HG02852 (cell line): ENCODE results near the gene CERKL.

Experiments used
- ATAC-seq: cut with Tn5 transposase; IDR thresholded peaks from one replicate; pipeline ENCODE4 v1.9.1; 2021; ENCODE audit warnings: mild to moderate bottlenecking, moderate library complexity; ENCODE audit not compliant: unreplicated experiment

CERKL gene

DNA sequence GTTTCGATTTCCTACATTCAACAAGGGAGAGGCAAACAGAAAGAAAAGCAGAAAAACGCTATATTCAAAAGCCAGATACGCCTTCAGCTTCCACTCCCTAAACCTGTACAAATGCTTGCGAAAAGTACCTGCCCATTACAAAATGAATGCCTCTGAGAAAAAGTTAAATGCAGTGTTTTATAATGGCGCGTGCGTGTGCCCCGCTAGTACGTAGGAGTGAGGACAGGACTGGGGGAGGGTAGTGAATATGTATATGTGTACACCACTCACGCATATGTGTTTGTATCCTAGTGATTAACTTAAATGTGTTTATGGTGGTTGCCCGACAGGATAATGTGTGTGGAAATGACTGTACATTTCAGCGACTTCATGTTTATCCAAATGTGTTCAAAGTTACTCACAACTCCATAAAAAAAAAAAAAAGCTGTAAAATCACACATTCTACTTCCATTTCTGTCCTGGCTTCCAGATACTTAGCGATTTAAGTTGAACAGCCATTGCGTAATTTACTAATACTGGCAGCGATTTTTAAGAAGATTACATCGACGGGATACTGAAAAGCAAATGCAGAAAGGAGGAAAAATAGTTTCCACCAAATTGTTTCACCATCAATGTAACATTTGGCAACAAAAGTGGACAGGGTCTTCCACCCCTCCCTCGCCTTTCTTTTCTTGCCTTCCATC is 22.1 kb upstream of the CERKL start:
- no peak for ATAC-seq

DNA sequence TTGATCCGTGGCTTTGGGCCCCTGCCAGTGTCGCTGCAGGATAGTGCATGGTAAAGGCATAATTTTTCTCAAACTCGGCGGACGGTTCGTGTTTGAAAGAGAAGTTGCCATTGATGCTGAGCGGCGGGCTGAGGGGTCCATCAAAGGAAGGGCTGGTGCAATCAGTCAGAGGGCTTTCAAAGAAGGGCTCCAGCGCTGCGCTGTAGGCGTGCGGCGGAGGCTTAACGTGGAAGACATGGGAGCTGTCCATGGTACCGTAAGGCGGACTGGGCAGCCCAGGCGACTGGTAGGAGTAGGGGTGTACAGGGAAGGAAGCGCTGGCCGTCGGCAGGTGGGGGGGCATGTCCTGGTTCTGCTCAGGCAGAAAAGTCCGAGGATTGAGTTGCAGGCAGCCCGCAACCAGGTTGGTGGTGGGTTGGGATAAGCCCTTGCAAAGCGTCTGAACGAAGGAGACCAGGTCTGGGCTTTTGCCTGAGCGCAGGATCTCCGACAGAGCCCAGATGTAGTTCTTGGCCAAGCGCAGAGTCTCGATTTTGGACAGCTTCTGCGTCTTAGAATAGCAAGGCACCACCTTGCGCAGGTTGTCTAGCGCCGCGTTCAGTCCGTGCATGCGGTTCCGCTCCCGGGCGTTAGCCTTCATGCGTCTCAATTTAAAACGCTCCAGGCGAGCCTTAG is 21.1 kb upstream of the CERKL start:
- peak; percentile 42 for ATAC-seq

DNA sequence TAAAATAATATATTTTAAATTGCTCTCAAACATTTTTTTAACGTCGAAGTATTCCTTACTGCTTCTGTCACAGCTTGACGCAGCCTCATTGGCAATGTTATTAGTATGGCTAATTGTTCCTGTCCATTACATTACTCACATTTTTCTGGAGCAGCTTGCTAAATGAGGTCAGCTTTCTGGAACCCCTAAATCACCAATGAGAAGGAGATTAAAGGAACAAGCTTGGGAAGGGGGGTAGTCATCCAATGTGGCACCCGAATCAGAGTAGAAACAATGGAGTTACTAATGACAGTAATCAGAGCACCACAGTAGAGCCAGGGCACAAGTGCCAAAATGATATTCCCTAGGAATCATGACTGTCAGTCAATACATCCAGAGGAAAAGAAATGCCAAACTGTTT is 18.3 kb upstream of the CERKL start:
- ATAC-seq, result no peak

DNA sequence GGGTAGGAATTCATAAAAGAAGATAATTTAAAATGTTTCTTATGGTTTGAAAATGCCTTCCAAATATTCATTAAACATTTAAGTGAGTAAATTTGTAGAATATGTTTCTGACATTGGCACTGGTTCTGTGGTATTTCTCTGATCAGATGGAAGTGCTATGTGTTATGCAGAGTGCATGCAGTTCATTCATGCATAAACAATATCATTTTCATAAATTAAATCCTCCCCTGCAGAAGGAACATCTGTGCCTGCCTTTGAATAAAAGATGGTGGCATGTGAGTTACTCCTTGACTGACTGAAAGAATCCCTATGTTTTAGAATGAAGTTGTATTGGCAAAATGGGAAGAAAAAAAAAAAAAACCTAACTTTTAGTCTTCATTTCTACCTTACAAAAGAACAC is 17.6 kb upstream of the CERKL start:
- ATAC-seq, result no peak

DNA sequence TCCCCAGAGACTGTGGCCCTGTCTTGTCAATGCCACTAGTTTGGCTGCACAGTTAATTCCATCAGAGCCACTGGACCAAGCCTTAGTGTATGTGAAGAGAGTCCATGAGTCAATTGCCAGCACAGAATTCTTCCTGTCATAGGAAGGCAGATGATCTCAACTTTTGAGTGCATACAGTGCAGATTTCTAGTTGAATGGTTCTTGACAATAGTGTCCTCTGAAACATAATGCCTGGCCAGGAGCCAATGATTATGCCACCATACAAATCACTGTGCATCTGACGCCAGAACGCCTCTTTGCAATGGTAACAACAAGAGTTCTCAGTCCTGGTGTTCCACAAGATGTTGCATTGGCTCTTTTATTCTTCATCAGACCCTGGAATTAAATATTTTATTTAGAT is 16.3 kb upstream of the CERKL start:
- ATAC-seq, result no peak

DNA sequence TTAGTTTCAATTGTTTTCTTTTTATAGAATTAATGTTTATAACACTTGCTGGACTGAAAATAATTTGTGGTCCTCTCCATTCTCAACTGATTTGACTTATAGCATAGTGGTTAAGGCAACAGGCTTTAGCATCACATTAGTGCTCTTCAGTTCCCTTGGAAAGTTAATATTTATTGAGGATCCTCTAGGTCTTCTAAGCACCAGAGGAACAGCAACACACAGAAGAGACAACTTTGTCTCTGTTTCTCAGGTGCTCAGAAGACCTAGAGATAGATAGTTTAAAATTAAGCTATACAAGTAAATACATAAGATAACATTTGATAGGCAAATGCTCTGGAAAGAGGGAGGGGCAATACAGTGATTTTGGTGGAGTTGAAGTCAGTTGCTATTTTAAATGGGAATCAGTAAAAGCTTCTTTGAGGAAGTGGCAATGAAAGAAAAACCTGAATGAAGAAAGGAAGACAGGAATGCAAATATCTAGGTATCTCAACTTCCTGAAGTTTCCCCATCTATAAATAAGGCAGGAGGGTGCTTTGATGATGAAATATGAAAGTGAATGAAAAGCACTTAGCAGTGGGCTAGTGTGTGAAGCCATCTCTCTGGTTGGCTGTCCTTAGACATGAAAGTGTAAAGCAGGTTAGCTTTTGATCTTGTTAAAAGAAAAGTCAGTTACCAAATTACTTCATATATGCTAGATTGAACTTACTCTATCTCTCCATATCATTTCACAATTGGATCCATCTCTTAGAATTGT is 15.5 kb upstream of the CERKL start:
- peak; percentile 91 for ATAC-seq

DNA sequence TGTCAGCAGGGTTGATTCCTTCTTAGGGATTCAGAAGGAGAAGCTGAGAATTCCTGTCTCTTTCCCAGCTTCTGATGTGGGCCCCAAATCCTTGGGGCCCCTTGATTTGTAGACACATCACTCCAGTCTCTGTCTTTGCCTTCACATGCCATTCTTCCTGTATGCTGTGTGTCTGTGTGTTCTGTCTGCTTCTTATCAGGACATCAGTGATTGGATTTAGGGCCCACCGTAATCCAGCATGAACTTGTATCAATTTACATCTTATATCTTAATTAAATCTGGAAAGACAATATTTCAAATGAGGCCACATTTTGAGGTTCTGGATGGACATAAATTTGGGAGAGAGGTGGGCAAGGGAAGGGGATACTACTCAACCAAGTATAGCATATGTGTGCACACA is 13.7 kb upstream of the CERKL start:
- ATAC-seq, result no peak

DNA sequence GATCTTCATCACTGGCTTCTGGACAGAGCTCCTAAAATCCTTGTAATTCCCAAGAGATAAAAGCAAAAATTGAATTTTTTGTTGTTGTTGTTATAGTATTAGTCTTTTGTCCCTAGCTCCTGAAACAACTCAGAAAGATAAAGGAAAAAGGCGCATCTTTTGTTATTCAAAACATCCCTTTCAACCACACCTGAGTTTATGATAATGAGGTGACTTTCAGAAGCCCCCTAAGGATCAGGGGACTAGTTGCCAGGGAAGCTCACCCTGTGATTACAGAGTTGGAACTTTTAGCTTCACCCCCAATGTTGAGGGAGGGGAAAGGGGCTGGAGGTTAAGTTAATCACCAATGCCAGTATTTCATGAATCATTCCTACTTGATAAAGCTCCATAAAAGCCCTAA is 10.3 kb upstream of the CERKL start:
- ATAC-seq, result no peak

DNA sequence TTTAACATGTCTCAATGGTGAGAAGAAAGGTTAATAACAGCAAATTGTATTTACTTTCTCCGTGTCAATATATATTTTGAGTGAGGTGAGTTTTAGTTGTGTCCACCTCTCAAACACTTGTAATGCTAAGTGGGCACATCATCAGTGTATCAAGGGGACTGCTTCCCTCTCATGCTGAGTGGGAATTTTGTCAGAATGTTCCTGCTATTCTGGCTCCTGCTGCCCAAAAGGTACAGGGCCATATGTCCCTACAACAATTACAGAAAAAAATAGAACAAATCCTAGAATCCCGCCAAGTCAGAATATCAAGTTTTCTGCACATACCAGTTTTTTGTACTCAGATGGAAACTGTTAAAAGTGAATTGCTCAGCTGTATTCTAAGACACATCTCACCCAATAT is 5.4 kb upstream of the CERKL start:
- ATAC-seq, result no peak

DNA sequence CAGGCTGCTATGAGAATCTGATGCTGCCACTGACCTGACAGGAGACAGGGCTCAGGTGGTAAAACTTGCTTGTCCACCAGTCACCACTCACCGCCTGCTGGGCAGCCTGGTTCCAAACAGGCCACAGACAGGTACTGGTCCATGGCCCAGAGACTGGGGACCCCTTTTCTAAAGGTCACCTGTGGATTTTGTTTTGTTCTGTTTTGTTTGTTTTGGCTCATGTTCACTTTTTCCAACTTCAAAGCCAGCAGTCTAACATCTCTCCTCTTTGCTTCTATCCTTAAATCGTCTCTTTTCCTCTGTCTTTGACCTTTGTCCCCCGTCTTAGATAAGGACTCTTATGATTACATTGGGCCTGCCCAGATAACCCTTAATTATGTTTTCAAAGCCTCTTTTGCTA is 3.3 kb upstream of the CERKL start:
- ATAC-seq, result no peak

DNA sequence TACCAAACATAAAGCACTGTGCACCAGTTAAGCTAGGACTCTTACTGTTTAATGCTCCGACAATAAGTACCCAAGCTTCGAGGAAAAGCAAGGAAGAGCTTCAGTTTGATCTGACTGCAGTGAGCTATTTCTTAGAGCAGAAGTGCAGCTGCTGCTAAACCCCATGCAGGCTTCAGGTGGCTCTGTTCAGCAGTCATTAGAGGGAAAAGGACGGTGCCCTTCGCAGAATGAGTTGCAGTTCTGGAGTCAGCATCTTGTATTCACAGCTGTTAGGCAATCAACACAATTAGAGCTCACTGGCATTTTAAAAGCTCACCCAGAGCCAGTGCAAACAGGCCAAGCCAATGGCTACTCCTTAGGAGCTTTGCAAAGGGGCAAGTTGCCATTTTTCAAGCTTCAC is 1.5 kb upstream of the CERKL start:
- ATAC-seq, result no peak

DNA sequence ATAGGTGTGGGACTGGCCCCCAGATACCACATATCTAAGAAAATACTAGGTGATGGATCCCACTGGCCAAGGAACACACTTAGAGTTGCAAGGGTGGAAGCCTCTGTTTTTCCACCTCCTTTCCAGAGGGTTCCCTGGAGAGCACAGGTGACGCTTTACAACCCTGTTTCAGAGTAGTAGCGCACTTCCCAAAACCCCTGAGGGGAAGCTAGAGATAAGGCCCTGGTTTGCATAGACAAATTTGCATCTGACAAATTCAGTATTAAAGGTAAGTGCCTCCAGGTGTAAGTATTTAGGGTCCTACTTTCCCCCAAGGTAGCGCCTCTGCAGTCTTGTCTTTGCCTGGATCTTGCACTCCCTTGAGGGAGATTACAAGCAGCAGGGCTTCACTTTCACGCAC is 474 bp upstream of the CERKL start:
- no peak for ATAC-seq

DNA sequence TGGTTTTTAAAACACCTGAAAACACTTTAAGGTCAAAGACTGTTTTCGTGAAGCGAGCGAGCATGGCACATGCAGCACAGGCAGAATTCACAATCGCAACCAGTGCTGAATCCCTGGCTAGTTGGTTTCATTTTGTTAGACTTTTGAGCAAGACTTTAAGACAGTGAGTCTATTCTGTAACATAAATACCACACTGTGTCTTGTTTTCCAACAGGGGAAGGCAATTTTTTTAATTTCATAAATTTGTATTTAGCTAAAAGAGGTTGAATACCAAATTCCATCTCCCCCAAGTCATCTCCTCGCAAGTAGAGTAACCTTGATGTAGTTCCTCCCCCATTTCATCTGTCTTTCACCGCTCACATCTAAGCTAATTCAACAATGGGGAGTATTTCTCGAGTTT is 1.4 kb downstream of the CERKL start:
- ATAC-seq, result no peak

DNA sequence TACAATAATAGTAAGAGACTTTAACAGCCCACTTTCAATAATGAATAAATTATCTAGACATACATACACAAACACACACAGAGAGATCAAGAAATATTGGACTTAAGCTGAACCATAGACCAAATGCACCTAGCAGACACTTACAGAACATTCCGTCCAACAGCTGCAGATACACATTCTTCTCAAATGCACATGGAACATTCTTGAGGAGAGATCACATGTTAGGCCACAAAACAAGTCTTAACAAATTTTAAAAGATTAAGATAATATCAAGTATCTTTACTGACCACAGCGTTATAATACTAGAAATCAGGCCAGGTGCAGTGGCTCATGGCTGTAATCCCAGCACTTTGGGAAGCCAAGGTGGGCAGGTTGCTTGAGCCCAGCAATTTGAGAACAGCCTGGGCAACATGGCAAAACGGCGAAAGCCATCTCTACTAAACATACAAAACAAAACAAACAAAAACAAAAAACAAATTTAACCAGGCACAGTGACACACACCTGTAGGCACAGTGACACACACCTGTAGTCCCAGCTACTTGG is 7.4 kb downstream of the CERKL start:
- ATAC-seq, result no peak

DNA sequence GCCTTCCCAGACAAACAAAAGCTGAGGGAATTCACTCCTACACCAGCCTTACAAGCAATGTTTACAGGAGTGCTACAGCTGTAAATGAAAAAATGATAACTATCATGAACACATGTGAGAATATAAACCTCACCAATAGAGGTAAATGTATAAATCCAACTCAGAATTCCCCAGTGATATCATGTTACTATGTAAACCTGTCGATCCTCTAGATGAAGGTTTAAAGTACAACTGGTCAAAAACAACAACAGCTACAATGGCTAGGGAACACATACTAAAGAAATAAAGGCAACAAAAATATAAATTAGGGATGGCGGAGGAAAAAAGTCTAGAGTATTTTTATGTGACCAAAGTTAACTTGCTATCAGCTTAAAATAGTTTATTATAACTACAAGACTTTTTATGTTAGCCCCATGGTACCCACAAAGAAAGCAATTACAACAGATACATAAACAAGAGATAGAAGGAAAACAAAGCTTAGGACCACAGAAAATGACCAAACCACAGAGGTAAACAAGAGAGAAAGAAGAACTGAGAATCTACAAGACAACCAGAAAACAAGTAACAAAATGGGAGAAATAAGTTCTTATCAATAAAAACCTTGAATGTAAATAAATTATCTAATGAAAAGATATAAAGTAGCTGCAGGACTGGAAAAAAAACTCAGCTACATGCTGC is 8.3 kb downstream of the CERKL start:
- ATAC-seq, result no peak

DNA sequence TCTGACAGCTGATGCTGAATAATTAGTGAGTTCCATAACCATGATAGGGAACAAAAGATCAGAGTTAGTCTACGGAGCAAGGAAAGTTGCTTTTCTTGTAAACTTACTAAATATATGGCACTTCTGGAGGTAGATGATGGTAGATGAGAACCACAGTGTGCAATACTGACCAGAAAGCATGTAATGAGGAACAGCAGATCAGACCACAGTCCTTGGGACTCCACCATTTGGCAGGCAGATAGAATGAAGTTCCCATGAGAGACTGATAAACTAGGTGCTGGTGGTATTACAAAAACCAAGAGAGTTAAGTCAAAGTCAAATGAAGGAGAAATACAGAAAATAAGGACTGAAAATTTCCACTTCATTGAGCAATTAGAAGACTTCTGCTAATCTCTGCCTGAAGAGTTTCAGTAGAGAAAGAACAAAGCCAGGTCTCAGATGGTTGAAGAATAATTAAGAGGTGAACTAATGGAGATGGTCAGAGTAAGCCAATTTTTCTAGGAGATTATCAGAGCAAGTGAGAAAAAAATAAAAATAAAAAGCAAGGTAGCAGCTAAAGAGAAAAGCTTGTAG is 10.4 kb downstream of the CERKL start:
- no peak for ATAC-seq

DNA sequence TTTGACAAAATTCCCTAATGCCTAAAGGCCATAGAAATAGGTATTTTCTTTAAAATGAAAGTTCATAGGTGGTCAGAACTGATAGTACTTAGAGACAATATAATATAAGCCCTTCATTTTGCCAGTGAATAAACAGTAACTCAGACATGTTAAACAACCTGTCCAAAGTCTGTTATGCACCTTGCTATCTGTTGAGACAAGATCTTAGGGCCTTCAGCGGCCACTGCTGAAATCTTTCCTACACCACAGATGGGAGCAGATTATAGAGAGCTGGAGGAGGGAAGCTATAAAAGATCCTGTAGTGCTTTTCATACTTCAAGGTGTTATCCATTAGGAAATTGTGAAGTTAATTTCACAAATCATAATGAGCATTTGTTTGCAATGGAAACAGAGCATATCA is 13.8 kb downstream of the CERKL start:
- ATAC-seq, result no peak

DNA sequence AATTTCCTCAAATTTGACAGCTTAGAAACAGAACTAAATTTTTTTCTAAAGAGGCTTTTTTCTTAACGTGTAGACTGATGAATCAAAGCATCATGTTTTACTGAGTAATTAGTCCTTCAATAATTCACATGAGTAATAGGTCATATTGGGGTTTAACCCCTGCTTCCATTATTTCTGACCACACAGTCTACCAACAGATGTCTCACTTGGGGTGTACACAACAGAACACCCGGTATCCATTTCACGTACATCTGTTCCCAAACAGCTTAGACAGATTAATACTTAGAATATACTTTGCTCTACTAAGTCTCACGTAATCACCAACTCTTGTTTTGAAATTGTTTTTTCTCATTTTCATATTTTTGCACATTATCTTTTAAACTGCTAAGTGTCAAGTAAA is 14.8 kb downstream of the CERKL start:
- no peak for ATAC-seq

DNA sequence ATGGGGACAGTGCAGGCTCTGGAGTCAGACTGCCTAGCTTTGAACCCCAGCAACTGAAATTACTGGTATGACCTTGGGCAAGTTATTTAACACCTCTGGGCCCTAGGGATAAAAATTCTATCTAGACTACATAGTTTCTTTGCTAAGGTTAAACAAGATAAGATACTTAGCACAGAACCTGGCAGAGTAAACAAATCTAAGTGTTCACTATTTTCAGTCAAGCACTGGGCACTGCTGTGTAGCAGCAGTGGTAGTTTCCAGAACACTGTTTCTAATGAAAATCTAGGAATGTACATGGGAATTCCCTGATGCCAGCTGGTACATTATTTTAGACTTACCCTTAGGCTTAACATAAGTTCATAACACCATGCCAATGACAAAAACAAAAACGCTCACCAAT is 17.2 kb downstream of the CERKL start:
- ATAC-seq, result no peak

DNA sequence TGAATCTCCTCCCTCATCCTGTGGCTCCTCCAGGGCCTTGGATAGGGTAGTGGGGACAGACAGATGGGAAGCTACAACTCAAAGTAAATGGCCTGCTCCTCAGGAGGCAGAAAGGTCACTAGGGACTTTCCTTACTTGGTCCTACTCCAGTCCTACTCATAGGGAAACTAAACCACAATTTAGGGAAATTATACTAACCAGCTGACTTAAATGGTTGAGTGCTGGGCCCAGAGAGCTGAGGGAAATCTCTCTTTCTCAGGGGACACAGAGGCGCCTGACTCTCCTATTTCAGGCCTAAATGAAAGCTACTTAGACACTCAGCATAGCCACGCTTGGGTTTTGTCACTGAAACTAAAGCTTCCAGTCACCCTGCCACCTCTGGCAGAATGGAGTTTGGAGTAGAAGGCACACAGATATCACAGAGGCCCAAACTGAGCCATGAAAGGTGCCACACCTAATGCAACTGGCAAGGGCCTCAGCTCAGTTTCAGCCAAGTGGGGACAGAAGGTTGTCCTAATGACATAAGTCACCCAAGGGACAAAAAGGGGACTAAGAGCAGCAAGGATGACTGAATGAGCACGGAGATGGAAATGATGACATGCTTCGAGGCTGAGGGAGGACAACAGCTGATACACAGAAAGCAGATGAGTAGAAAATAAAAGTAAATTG is 24.0 kb downstream of the CERKL start:
- peak; percentile 92 for ATAC-seq
